ENCODE data around the gene PHOX2A. TPM values are rescaled to one million over a fixed set of nuclear protein-coding genes. Genes with fewer than 3 reads are reported as not detected.
A peak's percentile ranks its signal among the peaks of the same experiment; 100 is the strongest.

The PHOX2A gene
- total and polyA plus RNA-seq, 2 donors (not counting 1 experiment from before 2014, with no cell fraction given) = not detected

- H3K4me2 ChIP-seq (replicated peaks; ENCODE audit: low read depth, low read length, poor library complexity, severe bottlenecking) = peak overlapping the region; percentile 99
- TF ChIP-seq EZH2 (IDR thresholded peaks at IDR 0.05; ENCODE audit: borderline replicate concordance, insufficient read depth, low read depth, low read length, poor library complexity, severe bottlenecking) (no peak), CTCF (IDR thresholded peaks at IDR 0.05) (no peak)
- peak overlapping the region; percentile 50 to 91 (median 81) for H3K4me3 ChIP-seq (ENCODE audit: control extremely low read depth in 1 of 5, extremely low read depth in 1 of 5, insufficient read depth in 1 of 5, low read depth in 2 of 5, low read length in 4 of 5)
- H3K36me3 ChIP-seq (replicated peaks in 1 of 2; ENCODE audit: control extremely low read depth in 1 of 2, control insufficient read depth in 1 of 2, extremely low read depth in 1 of 2, insufficient read depth in 2 of 2, low read length in 1 of 2) = no peaks in the 10 kb centered on the region
- ATAC-seq (ENCODE audit: low read depth) (no peak), DNase-seq (no peak)
- intact Hi-C loops (cut with micrococcal nuclease) = loop anchor here (2.0 to 10.0 kb wide), 9 partner anchors 77 to 1760 kb away; partner anchors contain the start of genes ARAP1, ATG16L2, CLPB and FAM168A
- H4K20me1 ChIP-seq (ENCODE audit: control insufficient read depth, insufficient read depth, low read length, poor library complexity, severe bottlenecking) = no peaks in the 10 kb centered on the region
- Mint-ChIP-seq H3K4me1 (peaks cover 57% of the 10 kb centered on the region), H3K9me3 (ENCODE audit: insufficient read depth) (no peaks in the 10 kb centered on the region), H3K27me3 (no peaks in the 10 kb centered on the region), H3K27ac (peak overlapping the region; percentile 96), H3K4me3 (peak overlapping the region; percentile 93)
- CTCF ChIA-PET = interaction anchor here (1.0 to 2.3 kb wide), 8 partner anchors 10 to 192 kb away, joined by 3 to 20 read pairs (median 4); no protein-coding TSS in a partner anchor
- 79% methylated on average over 5 of the region's 6 CpGs for WGBS (ENCODE audit: insufficient coverage)
- H3K9ac ChIP-seq (ENCODE audit: low read length) = peak overlapping the region; percentile 81
- H3K27ac ChIP-seq (ENCODE audit: low read length in 2 of 2) = peak overlapping the region; percentile 83 to 89
- POLR2A ChIA-PET = interaction anchor here (0.9 to 1.4 kb wide), 3 partner anchors 12 to 244 kb away, joined by 3 to 11 read pairs (median 4); no protein-coding TSS in a partner anchor
- H3K27me3 ChIP-seq (replicated peaks in 1 of 4; ENCODE audit: control extremely low read depth in 1 of 4, control insufficient read depth in 3 of 4, insufficient read depth in 4 of 4, low read length in 3 of 4) = no peaks in the 10 kb centered on the region
- no peaks in the 10 kb centered on the region for H3K9me3 ChIP-seq (ENCODE audit: control extremely low read depth in 1 of 3, control insufficient read depth in 2 of 3, insufficient read depth in 1 of 3, low read length in 2 of 3)
- H3K79me2 ChIP-seq (ENCODE audit: control insufficient read depth, insufficient read depth, low read length) = peaks cover 13% of the 10 kb centered on the region
- peak overlapping the region; percentile 84 for H2AFZ ChIP-seq (ENCODE audit: insufficient read depth, low read depth, low read length, poor library complexity, severe bottlenecking)
- peaks cover 37 to 52% of the 10 kb centered on the region in 2 donors for H3K4me1 ChIP-seq (ENCODE audit: control insufficient read depth in 2 of 2, insufficient read depth in 2 of 2, low read length in 2 of 2)
These were observed 21.7 kb downstream of the PHOX2A start for GRCh38 chr11:72222106-72222891.
